IPS-11a (cell line): ENCODE results near the gene OTUD5.

Experiments
- H3K4me3 ChIP-seq: one replicate; pipeline ENCODE4 v1.5.1; 2013; ENCODE audit warnings: low read depth, low read length, control low read depth

Gene OTUD5

DNA sequence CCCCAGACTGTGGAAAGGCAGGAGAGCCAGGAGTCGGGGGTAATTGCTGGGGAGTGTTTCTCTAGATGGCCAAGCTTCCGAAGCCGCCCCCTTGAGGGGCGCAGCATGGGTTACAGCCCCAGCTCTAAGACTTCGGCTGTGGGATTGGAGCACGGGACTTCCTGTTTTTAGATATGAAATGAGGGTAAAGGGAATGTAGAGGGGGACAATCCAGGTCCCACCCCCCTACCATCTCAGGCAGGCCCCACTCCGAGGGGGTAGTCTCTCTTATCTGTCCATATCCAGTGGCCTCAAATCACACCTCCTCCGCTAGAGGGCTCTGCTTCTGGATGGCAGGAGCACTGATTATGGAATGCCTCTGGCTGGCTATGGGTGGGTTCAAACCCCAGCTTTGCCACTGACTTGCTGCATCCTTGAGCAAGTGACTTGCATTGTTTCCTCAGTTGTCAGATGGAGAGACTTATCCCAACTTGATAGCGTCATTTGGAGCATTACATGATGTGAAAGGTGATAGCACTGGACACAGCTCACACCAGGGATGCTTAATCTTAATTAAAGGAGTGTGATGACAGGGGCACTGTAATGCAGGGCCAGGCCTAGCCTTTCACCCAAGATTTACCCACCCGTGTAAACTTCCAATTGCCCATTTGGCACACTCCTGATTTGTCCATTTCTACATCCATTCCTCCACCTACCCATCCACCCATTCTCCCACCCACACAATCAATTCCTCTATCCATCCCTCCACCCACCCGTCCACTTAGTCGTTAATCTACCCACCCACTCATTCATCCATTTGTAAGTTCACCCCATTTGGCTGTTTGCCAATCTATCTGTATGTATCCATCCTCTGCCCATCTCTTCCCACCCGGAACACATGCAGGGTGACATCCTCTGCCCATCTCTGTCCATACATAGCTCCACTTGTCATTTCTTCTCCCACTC is 15.1 kb upstream of the OTUD5 start:
- H3K4me3 ChIP-seq: peak overlapping the region; percentile 48

DNA sequence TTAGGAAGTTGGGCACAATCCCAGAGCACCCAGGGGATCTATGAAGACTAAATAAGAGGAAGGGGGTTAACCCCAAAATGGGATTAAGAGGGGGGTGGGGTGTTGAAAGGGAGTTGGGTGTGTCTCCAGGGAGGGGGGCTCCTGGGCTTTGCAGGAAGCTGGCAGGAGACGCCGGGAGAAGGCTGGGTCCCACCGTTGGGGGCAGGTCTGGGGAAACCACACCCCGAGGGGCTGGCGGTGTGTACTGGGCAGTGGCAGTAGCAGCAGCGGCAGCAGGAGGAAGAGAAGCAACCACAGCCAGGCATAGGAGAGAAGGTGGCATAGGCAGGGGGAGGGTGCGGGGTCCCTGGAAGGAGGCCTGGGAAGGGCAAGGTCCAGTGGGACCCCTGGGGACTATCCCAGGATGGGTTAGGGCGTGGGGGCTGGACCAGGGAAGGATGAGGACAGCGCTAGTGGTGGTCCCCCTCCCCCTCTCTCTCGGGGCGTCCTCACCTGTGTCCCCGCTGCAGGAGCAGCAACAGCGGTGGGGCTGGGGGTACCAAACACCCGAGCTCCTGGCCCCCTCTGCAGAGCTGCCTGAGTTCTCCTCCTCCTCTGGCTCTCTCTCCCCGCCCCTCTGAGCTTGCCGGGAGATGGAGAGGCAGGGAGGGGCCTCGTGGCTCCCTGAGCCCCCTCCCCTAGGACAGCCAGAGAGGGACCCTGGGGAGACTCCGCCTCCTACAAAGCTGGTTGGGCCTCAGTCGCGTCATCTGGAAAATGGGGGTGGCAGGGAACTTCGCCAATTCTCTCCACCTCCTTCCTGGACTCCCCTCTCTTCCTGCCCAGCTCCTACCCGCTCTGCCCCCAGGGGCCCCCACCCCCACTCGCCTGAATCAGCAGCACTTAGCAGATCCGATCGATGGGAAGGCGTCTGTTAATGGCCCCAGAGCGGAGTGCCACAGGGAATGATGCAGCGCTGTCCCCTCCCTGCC is 14.1 kb upstream of the OTUD5 start, which contains the start of gene KCND1:
Gene KCND1 (minus strand): TSS at position 596 of the 971 bp plus-strand sequence. CDS start 1,573 bp downstream, outside the sequence.
- H3K4me3 ChIP-seq: peak within 1 kb of the TSS; percentile 48

DNA sequence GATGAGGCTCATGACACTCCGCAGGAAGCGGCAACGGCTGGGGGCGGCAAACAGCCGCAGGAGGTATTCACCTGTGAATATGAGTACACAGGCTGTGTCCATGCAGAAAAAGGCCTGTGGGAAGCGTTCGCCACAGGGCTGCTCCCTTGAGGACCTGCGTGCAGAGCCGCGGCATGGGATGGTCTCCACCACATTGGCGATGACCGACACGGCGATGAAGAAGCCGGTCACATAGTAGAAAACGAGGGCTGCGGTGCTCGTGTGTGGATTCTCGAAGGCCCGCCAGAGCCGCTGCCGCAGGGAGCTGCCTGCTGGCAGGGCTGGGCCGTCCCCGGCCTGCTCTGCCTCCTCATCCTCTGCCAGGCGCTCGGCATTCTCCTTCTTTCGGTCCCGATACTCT is 12.1 kb upstream of the OTUD5 start:
- no peak overlapping the region for H3K4me3 ChIP-seq

DNA sequence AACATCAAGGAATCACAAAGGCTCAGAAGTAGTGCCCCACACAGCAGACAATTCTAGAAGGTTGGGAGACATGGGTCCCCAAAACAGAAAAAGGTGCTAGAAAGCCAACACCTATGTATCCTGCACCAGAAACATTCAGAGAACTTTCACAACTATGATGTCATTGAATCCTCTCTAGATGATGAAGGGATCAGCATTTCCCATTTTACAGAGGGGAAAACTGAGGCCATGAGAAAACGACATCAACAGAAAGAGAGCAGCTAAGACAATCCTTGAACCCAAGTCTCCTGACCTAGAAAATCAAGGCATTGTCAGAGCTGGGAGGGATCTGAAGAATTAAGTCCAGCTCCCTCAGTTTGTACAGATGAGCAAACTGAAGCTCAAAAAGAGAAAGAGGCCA is 11.0 kb upstream of the OTUD5 start:
- no peak overlapping the region for H3K4me3 ChIP-seq

DNA sequence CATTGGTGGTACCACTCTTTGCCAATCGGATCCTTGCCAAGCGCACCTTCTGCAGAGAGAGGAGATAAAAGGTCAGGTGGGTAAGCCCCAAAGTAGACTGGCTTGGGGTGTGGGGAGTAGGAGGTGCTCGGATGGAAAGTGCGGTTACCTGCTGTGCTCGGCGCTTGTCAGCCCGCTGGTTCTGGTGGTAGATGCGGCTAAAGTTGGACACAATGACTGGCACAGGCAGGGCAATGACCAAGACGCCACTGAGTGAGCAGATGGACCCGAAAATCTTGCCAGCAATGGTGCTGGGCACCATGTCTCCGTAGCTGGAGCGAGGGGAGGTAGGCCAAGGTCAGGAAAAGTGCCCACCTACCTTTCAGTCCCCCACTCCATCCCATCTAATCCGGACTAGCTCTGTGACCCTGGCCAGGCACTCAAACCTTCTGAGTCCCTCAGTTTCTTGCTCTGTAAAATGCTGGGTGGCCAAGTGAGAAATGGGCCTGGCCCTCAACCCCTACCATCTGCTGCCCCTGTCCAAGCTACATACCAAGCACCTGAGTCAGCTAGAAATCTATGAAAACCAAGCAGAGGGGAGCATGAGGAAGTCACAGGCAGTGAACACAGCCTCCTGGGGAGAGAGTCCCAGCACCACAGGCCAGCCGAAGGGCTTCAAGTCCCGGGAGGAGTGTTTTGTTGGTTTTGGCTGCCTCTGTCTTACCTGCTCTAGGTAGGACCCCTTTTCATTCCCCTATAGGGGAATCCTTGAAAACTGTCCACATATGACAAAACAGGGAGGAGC is 9.6 kb upstream of the OTUD5 start:
- no peak overlapping the region for H3K4me3 ChIP-seq

DNA sequence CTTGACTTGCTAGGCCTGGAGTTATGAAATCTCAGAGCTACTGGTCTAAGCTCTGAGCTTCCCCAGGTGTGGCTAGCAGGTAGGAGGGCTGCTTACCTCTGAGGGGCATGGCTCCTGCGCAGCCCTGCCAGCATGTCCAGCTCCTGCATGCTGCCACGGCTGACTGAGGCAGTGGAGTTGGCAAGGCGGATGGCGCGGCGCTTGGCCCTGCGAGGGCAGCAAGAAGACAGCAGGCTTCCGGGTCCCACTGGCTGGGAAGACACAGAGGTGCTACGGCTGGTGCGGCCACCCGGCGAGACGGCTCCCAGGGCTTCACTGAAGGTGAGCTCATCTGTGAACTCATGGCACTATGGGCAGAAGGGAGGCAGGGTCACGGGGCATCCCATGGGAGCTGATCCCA is 8.6 kb upstream of the OTUD5 start:
- H3K4me3 ChIP-seq: no peak overlapping the region

DNA sequence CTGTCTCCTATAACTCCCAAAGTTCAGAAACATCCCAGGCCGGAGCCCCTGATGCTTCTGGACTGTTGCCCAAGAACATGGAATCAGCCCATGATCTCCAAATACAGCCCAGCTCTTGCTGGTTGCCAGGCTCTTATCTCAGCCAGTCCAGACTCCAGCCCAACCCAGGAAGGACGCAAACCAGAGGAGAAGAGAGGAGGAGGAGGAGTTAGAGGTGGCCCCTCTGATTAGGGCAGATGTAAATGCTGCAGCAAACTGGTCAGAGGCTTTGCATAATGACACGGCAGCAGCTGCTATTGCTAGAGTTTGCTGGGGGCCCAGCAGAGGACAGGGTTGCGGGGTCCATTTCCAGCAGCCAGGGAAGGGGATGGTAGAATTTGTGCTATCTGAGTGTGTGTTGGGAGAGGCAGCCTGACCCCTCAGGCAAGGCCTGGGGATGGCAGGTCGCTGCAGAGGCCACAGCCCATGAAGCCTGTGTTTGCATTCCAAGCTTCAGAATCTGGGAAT is 4.2 kb upstream of the OTUD5 start:
- H3K4me3 ChIP-seq: no peak overlapping the region

DNA sequence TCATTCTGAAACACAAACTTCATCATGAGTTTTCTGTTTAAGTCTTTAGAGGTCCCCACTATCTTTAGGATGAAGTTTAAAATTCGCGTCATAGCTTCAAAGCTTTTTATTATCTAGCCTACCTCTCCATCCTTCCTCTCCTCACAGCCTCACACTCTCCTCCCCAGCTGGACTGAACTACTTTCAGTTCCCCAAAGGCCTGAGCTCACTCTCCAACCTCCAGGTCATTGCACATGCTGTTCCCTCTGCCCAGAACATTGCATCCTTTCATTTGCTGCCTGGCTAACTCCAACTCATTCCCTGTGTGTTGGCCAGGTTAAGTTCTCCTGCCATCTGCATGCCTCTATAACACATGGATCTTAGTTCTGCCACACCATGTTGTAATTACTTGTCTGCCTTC is 2.9 kb upstream of the OTUD5 start:
- no peak overlapping the region for H3K4me3 ChIP-seq

DNA sequence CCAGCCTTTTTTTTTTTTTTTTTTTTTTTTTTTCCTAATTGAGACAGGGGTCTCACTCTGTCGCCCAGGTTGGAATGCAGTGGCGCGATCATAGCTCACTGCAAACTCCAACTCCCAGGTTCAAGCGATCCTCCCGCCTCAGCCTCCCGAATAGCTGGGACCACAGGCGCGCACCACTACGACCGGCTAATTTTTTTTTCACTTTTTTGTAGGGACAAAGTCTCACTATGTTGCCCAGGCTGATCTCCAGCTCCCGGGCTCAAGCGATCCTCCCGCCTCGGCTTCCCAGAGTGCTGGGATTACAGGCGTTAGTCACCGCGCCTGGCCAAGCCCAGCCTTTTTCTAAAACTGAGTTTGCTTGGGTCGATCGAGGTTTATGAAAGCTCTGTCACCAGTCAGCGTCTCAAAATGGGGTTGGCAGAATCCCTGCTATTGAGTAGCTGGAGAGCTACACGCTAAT is 1.3 kb upstream of the OTUD5 start:
- peak overlapping the region; percentile 35 for H3K4me3 ChIP-seq

DNA sequence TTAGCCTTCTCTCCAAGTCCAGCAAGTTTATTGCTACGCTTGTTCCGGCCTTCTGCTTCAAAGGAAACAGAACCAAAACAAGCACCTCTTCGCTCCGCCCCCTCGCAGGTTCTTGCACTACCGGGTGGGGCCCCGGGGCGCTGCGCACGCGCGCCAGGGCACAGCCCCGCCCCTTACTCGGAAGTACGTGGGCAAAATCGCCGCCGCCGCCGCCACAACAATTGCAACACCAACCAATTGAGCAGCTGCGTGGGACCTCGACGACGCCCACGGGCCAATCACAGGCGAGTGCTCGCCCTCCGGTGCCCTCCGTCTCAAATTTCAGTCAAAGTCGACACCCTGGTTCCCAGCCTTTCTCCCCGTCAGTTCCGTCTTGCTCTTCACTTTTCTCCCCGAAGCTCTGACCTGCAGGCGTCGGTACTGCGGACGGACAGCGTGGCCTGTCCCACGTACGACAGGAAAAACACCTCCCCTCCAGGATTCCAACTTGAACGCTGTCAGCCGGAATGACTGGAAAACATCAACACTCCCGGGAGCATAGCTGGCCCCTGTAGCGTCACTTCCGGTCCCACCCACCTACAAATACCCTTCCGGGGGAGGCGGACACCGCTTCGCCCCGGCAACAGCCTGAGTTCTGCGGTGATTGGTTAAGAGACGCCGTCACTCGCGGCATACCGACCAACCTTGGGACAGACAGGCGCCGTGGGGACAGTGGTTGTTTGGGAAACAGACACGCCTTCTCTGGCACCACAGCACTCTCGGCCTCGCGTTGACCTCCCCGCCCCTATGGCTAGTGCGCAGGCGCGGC is 624 bp upstream of the OTUD5 start:
- peak overlapping the region; percentile 67 for H3K4me3 ChIP-seq

DNA sequence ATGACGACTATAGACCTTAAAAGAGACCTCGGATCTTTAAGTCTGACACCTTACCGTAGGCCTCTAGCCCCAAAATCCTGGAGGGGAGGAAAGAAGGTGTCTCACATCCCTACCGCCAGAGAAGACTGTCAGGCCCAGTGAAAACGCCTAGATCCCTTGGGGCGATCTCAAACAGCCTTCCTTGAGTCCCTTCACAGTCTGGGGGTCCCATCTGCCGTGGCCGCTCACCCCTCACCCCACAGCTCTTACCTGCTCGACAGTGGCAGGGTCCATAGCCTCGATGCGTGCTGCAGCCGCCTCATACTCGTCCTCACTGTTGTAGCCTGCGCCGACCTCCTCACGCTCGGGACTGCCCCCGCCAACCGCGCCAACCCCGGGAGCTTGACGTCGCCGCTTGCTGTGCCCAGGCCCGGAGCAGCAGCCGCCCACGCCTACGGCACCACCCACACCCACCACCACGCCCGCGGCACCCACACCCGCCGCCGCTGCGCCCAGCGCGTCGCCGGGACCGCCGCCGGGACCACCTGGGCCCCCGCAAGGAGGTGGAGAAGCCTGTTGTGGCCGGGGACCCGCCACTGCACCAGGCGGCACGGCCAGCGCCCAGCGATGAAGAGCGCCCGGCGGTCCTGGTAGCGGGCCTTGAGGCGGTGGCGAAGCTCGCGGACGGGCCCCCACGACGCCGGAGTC is 536 bp downstream of the OTUD5 start:
- peak overlapping the region; percentile 67 for H3K4me3 ChIP-seq

DNA sequence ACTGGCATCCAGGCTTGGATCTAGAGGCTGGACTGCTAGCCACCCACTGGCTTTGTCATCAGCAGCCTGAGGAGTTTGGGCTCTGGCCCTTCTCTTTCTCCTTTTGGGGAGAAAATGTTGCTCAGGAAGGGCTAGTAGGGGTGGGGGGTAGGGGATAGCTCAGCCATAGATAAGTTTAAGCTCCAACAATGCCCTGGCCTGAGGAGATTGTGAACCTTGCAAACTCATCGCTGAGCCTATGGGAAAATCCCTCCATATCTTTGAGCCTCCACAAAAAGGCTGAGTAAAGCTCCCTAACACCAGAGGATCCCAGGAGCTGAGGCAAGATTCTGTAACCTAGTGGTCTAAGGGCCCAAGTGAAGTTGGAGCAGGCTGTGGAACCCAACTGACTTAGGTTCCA is 8.8 kb downstream of the OTUD5 start:
- no peak overlapping the region for H3K4me3 ChIP-seq

DNA sequence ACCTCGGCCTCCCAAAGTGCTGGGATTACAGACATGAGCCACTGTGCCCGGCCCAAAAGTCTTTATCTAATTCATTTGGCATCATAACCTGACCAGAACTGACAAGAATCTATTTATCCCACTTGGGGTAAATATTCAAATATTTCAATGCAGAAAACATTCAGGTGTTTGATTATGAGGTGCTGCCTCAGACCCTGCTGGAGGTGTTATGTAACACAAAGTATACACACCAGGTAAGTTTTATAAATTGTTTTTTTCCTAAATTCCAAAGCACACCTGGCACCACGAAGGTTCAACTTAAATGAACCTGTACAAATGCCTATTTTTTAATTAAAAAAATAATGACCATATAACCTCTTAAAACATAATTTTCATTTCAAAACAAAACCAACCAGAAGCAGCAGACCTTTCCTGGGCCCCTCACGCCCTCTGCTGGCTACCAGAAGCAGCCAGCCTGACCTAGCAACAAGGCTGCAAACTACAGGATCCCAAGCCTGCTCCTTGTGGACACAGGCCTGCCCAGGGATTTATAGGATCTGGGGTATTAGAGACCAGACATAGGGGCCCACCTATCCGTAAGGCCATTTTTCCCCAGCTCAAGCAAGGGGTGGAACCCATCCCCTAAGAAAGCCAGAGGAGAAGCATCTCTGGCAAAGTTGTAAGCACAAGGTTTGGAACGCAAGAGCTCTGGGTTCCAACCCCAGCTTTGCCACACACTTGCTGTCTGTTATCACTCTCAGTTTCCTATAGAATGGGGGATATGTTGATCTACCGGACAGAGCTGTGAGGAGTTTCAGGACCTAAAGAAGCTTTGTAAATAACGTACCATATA is 11.7 kb downstream of the OTUD5 start:
- no peak overlapping the region for H3K4me3 ChIP-seq

DNA sequence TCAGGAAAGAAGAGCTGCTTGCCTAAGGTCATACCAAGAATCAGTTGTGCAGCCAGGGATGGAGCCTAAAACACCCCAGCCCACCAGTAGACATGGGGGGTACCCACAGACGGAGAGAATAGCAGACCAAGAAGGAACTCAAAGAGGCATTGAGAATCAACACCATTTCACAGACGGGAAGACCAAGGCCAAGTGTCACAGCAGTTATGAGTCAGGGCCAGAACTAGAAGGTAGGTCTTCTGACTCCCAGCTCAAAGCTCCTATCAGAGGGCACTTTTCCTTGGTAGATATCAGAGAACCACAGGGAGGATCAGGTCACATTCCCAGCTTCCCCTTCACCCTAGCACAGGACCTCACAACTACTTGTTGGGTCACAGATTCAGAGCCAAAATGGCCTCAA is 14.5 kb downstream of the OTUD5 start:
- no peak overlapping the region for H3K4me3 ChIP-seq

DNA sequence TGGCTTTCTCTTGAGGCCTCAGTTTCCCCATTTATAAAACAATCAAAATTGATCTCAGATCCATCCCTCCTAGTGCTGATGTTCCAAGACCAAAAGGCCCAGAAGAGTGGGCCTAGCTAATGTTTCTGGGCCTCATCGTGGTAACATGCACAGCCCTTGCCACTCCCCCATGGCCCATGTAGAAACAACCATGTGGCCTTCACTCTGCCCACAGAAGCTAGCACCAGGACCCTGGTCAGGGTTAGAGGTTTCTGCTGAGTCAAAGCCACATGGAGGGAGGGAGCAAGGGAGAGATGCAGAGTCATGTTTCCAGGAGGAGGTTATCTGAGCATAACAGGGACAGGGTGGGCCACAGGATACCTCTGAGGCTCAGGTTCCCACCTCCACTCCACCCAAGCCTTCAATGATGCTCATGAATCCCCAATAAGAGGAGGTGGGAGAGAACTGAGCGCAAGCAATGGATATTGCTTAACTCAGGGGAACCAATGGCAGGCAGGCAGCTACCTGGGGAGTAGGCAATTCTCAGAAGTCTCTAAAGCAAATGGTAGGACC is 16.9 kb downstream of the OTUD5 start:
- H3K4me3 ChIP-seq: no peak overlapping the region

DNA sequence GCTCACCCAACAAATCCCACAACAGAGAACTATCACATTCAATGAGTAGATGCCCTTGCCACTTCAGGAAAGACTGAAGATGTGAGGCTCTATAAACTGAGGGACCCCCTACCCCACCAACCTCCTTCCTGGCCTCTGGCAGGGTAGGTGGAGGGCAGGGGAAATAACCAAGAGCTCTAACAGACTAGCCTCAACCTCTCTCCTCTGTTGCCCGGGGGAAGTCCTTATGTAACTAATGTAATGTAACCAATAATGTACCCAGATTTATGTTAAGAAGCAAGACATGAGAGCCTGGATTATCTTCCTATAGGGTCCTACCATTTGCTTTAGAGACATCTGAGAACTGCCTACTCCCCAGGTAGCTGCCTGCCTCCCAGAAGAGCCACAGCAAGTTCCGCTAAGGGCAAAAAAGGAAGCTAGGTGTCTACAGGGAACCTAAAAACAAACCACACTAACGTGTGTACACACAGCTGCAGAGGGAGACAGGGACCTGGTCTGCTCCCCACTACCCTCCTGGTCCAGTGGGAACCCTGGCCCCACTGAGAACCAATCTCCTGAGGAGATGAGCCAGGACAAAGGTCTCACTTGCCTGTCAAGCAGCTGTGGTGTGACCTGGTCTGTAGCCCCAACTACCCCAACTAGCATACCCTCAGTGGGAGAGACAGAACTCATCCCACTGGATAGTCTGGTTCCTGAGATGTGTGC is 17.7 kb downstream of the OTUD5 start:
- no peak overlapping the region for H3K4me3 ChIP-seq

DNA sequence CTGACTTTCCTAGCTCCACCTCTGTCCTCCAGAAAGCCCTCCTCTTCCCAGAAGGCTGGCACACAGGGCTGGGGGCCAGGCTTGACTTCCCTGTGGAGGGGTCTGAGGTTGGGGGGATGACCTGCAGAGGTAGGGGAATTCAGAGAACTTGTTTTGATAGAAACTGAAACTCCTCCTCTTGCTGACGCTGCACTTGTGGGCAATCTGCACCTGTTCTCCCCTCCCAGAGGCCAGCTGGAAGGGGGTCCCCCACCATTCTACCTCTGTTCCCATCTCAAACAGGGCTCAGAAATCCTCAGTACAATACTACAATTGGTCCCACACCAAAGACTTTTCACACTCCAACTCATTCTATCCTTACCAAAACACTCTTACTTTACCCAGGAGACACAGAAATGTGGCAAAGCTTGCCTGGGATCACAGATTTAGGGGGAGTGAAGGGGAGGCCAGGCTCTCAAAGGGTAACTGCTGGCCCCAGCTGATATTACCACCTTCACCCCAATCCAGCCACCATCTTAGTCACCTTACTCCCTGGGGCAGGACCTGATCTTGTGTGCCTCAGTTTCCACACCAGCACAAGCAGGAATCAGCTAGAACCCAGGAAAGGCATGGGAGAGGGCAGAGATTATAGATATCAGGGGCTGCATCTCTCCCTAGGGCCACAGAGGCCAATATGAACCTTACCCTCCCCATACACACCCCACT is 18.5 kb downstream of the OTUD5 start:
- no peak overlapping the region for H3K4me3 ChIP-seq
